SKM-1 (cell line): Measurements from ENCODE around the gene ADAT2.

Experiments
- DNase-seq: peaks from one replicate; lab custom pipeline; 2025; ENCODE audit not compliant: unreplicated experiment; lab: John Stamatoyannopoulos, UW

ADAT2 gene

GRCh38 chr6:143399176-143399575 lies 51.3 kb downstream of the ADAT2 start:
- DNase-seq, result no peak

GRCh38 chr6:143397227-143398222 lies 53.0 kb downstream of the ADAT2 start:
- DNase-seq, result no peak

DNA sequence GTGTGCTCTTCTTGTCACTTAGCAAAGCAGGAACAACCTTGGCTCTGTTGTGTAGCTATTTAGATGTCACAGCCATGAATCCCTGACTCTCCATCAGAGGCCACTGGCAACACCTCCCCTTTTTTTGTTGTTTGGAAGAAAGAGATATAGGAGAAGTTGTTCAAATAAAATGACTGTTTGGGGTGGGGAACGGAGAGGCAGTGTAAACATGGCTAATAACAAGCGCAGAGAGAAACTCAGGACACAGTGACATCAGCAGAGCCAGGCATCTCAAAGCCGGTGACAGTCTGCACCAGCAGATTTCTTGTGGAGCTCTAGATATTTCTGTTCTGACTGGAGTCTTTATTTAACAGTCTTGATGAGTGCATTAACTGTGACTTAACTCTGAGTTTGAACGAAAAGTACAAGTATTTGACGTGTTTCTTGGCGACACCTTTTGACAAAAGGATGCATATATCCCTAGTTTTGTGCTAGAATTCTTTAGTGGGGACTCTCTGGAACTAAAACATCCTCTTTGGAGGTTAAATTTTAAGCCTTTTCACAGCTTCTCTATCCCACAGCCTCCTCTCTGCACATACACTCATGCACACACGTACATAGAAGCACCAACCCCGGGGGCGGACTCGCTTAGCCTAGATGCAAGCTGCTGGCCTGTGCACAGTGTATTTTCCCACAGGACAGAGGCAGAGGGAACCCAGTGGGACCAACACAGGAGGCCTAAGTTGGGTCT lies 53.8 kb downstream of the ADAT2 start:
- DNase-seq, result no peak

- no peak for DNase-seq
These were observed 54.8 kb downstream of the ADAT2 start for GRCh38 chr6:143395699-143396098.

GRCh38 chr6:143394389-143394788 lies 56.1 kb downstream of the ADAT2 start:
- no peak for DNase-seq

DNA sequence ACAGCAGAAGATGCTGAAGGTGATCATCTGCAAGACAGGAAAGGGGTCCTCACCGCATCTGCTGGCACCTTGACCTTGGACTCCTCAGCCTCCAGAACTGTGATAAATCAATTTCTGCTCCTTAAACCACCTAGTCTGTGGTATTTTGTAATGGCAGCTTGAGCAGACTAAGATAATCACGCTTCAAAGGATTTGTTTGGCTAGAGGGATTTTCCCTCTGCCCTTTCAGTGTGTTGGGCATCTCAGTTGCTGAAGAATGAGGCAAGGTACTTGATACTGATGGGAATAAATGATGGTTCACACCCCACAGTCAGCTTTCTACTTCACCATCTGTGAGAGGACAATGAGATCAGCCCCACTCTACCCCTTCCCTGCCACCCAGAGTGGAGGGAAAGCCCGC lies 60.2 kb downstream of the ADAT2 start:
- no peak for DNase-seq

- no peak for DNase-seq
These were observed 64.9 kb downstream of the ADAT2 start for GRCh38 chr6:143385636-143386035.

GRCh38 chr6:143376861-143377260 lies 73.6 kb downstream of the ADAT2 start:
- no peak for DNase-seq

DNA sequence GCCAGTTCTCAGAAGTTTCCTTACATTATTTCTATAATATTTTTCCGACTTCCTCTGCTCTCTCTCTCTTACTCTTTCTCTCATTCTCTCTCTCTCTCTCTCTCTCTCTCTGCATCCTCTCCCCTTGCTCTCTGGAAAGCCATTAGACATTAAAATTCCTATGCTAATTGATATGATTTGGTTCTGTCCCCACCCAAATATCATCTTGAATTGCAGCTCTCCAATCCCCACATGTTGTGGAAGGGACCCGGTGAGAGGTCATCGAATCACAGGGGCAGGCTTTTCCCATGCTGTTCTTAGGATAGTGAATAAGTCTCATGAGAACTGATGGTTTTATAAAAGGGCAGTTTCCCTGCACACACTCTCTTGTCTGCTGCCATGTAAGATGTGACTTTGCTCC lies 74.1 kb downstream of the ADAT2 start:
- no peak for DNase-seq

GRCh38 chr6:143375022-143375585 lies 75.4 kb downstream of the ADAT2 start:
- DNase-seq, result no peak

DNA sequence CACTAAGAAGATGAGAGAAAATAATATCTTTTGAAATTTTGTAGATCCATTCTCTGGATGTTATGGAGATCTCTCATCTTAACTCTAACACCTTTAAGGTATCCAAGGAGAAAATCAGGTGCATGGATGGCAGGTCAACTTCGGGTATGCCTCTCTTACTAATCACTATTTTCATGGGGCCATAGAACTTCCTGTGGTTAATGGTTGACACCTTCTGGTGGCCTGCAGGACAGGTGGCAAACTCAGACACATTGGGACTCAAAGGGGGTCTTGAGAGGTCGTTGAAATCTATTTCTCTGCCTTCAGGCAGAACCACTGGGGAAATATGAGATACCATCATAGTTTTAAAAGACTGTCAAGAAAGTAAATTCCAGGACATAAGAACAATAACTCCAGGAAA lies 76.5 kb downstream of the ADAT2 start:
- no peak for DNase-seq
